NCI-H748 (cell line): Measurements from ENCODE around the gene TBC1D10A.
A peak's percentile ranks its signal among the peaks of the same experiment; 100 is the strongest.

Source experiments
- DNase-seq: peaks from one replicate; lab custom pipeline; 2025; ENCODE audit not compliant: unreplicated experiment; lab: John Stamatoyannopoulos, UW

The TBC1D10A gene

DNA sequence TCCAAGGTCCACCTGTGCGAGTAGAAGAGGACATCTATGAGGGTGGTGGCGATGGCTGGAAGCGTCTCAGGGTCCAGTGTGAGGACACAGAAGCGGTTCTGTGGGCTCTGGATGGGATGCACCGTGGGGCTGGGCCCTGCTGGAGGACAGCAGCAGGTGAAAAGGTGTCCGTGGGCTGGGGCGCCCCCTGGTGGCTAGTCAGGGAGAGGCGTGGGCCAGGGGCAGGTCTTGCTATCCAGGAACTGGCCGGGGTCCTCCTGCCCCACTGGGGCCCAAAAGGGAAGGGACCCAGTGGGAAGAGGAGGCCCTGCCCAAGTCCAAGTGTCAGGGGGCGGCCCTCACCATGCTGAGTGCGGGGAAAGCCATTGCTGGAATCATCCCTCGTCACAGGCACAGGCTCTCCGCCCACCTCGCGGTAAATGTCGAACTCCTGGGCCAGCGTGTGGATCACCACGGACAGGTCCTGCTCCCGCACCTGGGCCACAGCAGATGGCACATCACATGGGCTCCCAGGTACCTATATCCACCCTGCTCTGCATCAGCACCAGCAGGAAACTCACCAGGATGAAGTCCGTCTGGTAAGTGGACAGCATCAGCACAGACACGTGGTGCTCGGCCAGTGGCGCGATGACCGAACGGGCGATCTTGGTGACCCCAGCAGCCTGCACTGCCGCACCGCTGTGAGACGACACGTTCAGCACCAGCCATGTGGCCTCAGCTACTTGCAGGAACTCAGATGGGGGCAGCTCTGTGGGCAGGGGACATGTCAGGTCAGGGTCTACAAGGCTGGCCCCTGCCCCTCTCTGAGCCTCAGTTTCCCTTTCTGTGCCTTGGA is 39.7 kb downstream of the TBC1D10A start:
- peak; percentile 52 for DNase-seq

DNA sequence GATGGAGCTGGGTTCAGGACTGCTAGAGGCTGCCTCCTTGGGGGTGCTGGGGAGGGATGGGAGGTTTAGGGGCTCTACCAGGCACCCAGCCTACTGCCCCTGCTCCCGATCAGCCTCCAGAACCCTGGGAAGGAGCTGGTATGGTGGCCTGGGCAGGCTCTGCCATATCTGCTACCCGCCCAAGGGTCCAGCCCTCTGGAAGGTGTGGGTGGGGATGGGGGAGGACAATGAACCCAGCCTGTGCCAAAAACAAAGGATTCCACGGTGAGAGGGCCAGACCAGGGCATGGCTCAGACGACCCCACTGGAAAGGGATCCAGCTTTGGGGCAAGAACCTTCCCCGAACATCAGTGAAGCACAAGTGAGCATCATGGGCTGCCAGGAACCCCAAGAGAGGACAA is 40.4 kb downstream of the TBC1D10A start:
- no peak for DNase-seq

DNA sequence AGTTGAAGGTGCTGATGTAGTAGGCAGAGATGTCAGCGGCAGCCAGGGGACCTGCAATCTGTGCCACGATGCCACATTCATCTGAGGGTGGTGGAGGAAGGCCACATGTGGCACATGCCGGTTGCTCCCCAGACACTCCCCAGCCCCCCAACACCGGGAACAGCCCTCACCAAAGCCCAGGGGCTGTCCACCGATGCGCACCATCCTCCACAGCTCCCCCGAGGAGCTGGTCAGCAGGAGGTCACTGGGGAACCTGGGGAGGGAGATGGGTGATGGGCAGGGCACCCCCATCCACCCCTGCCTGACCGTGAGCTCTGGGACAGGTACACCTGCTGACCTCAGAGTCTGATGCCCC is 40.9 kb downstream of the TBC1D10A start:
- no peak for DNase-seq

DNA sequence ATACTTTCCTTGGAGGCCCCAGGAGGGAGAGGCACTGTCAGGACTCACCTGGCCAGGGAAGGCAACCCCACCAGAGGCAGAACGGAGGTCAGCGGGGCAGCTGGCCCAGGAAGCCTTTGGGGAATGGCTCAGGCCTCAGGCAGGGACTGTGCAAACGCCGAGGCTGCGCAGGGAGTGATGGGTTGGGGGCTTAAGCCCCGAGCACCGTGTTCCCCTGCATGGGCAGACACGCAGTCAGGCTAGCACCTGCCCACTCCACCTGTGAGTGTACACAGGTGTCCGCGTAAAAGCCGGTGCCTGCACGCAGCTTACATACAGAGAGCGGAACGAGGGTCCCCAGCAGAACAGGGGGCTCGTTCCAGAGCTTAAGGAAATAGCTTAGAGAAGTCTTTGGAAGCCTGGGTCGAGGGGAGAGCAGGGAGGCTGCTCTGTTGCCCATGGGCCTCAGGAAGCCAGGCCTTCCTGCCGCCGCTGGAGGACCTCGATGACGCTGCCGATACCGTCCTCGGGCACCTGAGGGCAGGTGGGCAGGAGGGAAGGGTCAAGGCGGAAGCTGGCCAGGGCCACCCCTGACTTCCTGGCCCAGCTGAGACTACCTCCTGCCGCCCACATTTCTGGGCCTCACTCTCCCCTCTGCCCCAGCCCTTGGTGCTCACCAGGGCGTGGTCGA is 41.4 kb downstream of the TBC1D10A start:
- no peak for DNase-seq

DNA sequence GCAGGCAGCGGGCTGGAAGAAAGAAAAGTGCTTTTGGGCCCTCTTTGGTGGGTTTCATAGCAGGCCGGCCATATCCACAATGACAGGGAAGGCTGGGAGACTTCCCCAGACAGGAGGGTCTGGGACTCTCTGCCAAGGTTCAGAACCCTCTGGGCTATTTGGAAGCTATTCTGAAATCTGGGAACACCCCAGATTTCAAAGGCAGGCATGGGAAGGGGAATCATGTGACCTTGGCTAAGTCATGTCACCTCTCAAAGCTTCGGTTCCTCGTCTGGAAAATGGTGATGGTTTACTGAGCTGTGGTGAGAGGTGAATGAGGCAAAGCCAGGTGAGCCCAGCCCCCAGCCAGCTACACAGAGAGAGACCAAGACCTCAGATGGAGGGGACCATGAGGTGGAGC is 42.1 kb downstream of the TBC1D10A start:
- no peak for DNase-seq

DNA sequence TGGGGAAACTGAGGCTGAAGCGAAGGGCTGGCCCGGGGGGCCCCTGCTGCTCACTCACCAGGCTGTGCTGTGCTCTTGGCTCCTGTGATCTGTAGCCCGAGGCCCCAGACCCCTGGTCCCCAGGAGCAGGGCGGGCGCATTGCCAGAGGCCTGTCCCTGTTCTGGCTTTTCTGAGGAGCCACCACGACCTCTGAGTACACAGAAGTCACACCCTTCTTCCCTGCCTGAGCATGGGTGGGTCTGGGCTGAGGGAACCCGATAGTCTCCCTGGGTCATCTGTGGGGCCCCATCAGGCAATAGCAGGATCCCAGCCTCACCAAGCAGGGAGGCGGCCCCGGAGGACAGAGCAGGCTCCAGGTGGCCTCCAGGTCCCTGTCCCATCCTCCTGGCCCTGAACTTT is 42.6 kb downstream of the TBC1D10A start:
- no peak for DNase-seq

DNA sequence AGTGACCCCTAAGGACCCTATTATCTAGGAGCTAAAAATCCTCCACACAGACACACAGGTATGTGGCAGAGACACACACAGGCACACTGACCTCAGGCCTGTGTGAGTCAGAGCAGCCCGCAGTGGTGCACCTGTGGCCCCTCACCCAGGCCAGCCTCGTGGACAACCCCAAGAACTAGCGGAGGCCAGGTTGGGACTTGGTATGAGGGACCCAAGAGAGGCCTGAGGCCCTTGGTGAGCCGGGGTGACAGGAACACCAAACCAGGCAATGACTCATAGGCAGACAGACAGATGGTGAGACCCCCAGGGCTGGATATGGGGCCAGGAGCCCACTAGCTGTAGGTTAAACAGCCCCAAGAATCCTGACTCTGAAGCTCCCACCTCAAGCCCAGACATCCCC is 43.4 kb downstream of the TBC1D10A start:
- no peak for DNase-seq

DNA sequence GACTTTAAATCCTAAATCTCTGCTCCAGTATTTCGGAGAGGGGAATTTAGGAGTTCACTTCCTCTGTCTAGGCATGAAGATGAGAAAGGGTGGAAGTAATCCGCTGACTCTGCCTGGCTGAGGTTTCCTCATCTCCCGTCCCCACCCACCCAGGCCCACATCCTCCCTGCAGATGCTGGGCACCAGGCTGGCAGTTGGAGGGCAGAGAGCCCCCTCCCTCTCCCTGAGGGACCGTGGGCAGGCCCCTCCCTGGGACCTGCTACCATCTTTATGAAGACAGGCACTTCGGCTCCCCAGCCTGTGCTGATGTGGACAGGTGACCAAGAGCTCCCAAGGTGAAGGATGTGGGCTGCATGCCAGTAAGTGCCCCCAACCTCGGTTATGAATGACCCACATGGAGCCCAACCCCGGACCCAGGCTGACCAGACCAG is 44.1 kb downstream of the TBC1D10A start:
- DNase-seq, result no peak

DNA sequence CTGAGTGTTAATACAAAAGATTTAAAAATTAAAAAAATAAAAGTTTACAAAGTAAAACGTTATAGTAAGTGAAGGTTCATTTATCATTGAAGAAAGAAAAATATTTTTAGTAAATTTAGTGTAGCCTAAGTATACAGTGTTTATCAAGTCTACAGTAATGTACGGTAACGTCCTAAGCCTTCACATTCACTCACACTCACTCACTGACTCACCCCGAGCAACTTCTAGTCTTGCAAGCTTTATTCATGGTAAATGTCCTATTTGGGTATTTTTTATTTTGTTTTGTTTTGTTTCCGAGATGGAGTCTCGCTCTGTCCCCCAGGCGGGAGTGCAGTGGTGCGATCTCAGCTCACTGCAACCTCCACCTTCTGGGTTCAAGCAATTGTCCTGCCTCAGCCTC is 46.2 kb downstream of the TBC1D10A start:
- DNase-seq, result no peak

DNA sequence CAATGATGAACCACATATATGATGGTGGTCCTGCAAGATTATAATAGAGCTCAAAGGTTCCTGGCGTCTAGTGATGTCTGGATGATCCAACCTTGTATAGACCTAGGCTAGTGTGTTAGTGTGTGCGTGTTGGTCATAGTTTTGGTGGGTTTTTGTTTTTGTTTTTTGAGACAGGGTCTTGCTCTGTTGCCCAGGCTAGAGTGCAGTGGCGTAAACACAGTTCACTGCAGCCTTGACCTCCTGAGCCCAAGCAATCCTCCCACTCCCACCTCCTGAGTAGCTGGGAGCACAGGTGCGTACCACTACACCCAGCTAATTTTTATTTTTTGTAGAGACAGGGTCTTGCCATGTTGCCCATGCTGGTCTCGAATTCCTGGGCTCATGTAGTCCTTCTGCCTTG is 46.8 kb downstream of the TBC1D10A start:
- no peak for DNase-seq

DNA sequence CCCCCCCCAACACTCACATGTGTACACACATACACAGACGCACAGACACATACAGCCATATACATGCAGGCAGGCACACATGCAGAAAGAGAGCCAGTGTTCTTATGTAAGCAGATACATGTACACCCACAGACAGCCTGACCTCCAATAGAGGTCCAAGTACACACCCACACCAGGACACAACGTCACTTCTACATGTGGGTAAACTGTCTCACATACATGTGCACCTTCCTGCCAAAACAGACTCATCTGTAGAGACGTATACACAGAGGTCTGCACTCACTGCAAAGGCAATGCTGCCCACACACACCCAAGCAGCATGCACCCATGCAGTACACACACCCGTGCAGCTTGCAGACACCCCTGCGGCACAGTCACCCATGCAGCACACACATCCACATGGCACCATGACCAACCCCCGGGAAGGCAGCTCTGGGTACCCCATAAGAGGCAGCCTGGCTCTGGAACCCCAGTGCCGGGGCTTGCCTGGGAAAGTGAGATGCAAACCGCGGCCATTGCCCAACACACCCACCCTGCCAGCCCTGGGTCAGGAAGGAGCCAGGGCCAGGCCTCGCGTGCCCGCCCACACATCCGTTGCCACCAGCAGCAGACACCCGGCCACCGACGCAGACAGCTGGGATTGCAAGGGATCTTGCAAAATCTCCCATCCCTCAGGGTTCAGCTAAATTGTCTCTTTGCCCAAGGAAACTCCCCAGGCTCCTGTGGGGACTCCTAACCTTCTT is 47.5 kb downstream of the TBC1D10A start:
- DNase-seq, result no peak

DNA sequence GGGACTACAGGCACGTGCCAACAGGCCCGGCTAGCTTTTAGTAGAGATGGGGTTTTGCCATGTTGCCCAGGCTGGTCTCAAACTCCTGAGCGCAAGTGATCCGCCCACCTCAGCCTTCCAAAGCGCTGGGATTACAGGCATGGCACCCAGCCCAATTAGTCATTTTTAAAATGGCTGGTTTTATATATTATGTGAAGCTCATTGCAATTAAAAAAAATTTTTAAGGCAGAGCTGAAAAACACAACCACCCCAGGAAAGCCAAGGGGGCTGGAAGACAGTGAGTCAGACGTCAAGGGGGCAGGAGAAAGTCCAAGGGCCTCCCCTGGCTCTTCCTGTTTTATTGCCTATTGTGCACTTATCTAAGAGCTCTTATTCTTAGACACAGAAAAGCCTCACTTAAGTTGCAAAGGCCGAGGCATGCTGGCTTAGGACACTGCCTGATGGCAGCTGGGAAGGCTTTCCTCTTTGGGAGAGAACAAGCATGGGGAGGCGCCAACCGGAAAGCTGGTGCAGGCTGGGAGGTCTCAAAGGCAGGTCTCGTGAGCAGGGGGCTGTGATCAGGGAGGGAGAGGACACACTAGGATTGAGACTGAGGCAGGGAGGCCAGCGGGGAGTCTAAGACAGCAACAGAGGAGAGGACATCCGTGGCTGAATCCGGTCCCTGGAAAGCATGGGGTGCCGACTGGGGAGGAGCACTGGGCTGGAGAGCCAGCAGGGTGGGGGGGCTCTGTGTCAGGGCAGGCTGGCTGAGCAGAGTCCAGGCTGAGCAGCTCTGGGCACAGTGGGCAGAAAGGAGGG is 49.0 kb downstream of the TBC1D10A start:
- DNase-seq, result no peak

DNA sequence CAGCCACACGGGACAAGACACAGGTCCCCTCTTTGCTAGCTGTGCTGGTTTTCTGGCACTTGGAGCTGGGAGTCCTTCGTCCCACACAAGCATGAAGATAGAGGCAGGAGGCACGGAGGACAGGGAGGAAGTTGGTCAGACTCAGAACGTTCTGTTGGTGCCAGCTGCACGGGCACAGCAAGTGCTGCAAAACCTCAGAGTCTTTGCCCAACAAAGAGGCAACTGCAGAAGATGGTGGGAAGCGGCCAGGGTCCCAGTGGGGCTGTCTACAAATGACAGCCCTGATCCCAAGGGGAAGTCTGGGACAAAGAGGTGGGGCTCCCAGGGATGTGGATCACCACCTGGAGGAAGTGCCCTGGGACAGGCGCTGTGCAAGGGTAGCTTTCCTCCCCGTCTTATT is 50.7 kb downstream of the TBC1D10A start:
- no peak for DNase-seq

DNA sequence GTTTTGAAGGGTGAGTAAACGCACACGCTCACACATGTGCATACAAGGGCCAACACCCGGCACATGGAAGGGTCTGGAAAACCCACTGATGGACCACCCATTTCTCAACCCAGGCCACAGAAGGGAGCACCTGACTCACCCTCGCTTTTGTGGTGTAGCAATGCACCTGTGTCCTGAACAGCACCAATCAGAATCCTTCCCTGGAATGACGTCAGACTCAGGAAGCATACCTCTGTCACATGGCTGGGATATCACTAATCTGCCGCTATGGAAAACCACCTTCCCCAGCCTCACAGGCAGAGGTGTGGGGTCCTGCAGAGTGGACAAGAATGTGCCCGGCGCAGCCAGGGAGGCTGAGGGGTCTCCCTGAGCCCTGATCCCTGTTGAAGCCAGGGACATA is 51.1 kb downstream of the TBC1D10A start:
- DNase-seq, result peak; percentile 3

DNA sequence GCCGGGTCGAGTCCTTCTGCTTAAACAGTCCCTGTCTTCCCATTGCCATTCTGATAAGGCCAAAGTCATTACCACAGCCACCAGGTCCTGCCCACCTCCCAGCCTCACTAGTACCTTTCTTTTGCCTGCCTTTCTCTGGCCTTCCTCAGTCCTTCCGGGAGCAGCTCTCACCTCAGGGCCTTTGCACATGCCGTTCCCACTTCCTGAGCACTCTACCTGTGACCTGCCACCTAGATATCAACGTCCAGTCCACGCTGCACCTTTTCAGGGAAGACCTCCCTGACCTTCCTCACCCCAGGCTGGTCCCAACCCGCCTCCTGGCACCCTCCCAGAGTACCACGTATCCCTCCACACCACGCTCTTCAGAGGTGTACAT is 52.3 kb downstream of the TBC1D10A start:
- DNase-seq, result no peak

DNA sequence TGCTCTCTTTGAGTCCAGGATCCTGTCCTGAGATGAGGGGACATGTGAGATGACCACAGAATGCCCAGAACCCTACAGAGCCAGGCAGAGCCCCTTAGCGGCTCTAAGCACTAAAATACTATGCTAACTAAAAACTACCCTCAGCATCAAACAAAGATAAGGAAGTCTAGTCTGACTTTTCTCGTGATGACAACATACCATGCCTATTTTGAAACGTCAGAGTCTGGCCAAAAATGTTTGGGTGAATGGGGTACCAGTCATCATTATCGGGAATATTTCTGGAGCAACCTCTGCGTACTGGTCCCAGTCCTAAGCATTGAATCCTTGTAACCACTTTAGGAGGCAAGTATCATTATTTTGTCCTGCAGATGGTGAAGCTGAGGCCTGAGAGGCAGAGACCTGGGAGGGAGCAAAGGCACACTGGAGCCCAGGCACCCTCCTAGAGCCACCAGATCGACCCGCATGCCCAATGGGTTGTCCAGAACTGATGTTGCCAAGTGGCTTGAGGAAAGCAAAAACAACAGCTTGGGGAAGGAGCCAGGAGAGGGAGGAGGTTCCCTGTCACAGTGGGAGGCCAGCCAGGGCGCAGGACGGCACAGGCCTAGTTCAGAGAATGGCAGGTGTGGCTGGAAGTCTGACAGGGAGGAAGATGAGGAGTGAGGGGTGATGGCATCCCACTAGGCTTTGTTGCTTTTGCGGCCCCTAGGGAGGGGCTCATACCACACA is 52.9 kb downstream of the TBC1D10A start:
- no peak for DNase-seq

DNA sequence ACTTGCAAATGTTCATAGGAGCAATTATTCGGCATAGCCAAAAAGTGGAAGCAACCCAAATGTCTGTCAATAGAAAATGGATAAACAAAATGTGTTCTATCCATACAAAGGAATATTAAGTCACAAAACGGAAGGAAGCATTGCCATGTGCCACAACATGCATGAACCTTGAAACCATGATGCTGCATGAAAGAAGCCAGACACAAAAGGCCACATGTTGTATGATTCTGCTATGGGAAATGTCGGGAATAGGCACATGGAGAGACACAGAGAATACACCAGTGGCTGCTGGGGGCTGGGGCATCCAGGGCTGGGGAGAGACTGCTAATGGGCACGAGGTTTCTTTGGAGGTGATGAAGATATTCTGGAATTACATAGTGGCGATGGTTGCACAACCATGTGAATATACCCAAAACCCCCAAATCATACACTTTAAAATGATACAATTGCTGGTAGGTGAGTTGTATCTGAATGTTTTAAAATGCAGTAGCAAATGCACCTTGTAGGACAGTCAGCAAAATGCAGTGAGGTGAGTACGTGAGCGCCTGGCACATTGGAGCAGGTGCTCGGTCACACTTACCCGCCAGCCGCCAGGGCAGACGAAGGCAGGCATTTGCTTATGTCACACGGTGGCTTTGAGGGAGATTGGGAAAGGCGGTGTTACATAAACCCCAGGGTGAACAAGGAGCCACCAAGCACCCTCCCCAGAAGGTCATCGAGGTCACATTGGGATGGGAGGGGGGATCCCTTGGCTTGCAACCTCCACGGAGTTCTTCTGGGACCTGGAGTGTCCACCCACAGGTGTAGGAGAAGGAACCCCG is 53.8 kb downstream of the TBC1D10A start:
- DNase-seq, result peak; percentile 1

DNA sequence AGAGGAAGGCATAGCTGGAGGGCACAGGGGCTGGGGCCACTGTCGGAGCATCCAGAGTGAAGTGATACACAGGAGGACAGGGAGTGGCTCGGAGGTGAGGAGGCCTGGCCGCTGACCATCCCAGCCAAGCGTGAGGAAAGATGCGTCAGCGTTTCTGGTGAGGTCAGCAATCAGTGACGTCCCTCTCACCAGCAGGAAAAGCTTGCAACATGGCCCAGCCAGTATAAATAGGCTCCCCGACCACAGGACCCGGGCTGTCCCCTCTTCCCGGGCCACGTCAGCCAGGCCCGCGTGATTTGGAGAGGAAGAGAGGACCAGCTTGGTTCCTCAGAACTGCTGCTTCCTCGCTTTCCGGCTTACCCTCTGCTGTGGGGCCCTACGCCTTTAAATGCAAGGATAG is 55.9 kb downstream of the TBC1D10A start:
- no peak for DNase-seq

DNA sequence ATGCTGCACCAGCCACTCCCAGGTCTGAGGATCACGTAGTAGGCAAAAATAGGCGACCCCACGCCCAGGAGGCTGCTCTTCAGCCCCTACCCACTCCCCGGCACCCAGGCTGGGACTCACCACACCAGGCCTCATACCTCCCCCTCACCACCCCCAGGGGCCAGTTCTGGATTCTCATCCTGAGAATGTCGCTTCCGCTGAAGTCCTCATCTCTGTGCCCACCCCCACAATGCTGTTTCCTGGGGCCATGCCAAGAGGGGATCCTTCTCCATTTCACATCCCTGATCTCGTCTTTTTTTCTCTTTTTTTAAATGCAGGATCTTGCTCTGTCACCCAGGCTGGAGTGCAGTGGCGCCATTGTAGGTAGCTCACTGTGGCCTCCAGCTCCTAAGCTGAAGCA is 58.4 kb downstream of the TBC1D10A start:
- no peak for DNase-seq
